ENCODE measurements around the gene NNAT. TPM values are rescaled to one million over a fixed set of nuclear protein-coding genes. Genes with fewer than 3 reads are reported as not detected.
A peak's percentile ranks its signal among the peaks of the same experiment; 100 is the strongest.

Gene NNAT
- total RNA-seq, 2 experiments from 2014 or later: 0.50 to 0.91 TPM

DNA sequence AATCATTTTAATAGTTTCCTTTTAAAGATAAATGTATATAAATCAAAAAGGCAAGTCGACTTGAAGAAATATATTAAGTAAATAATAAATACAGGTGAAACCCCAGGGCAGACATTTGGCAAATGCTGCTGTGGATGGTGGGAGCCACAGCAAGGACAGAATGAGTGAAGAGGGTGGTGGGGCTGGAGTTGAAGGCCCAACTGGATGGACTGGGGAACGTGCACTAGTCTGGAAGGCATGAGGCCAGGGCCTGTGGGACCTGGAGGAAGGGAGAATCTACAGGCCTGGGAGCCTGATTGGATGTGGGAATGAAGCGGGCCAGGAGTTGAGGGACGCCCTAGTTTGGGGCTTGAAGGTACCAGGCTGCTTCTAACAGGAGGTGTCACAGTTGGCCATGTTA lies 37.3 kb downstream of the NNAT start:
- DNase-seq: no peak
- Mint-ChIP-seq H3K27ac (no peak overlapping the region), H3K4me3 (no peak overlapping the region), H3K27me3 (ENCODE audit: low read depth) (peaks cover 9% of the 10 kb centered on the region), H3K4me1 (ENCODE audit: low read depth) (no peaks in the 10 kb centered on the region), H3K9me3 (no peaks in the 10 kb centered on the region), H3K36me3 (ENCODE audit: low read depth) (no peaks in the 10 kb centered on the region)
- CTCF ChIA-PET: no interaction called here
- intact Hi-C loops (cut with micrococcal nuclease): no loop called here

DNA sequence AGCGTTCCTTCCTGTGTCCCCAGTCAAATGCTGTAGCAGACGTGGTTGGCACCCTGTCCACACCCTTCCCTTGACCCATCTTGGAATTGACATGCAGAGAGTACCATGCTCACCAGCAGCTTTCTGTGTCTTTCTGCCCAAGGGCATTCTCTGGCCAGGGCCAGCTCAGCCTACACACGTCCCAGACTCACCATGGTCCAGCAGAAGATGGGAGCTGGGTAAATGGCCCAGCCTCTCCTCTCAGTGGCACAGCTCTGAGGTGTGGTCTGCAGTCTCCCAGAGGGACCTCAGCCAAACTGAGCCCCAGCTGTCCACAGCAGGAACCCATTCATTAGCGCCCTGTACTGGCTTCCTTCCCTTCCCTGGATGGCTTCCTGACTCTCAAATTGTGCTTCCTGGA lies 37.7 kb downstream of the NNAT start:
- peaks cover 13% of the 10 kb centered on the region for H3K27me3 Mint-ChIP-seq (ENCODE audit: low read depth)
- CTCF ChIA-PET: interaction anchor here (0.6 kb wide), 1 partner anchor 663 kb away, joined by 3 read pairs; no protein-coding TSS in a partner anchor
- no peaks in the 10 kb centered on the region for H3K36me3 Mint-ChIP-seq (ENCODE audit: low read depth)
- no peaks in the 10 kb centered on the region for H3K4me1 Mint-ChIP-seq (ENCODE audit: low read depth)
- intact Hi-C loops (cut with micrococcal nuclease): no loop called here
- no peaks in the 10 kb centered on the region for H3K9me3 Mint-ChIP-seq
- no peak overlapping the region for H3K27ac Mint-ChIP-seq
- no peak overlapping the region for H3K4me3 Mint-ChIP-seq
- DNase-seq: no peak

DNA sequence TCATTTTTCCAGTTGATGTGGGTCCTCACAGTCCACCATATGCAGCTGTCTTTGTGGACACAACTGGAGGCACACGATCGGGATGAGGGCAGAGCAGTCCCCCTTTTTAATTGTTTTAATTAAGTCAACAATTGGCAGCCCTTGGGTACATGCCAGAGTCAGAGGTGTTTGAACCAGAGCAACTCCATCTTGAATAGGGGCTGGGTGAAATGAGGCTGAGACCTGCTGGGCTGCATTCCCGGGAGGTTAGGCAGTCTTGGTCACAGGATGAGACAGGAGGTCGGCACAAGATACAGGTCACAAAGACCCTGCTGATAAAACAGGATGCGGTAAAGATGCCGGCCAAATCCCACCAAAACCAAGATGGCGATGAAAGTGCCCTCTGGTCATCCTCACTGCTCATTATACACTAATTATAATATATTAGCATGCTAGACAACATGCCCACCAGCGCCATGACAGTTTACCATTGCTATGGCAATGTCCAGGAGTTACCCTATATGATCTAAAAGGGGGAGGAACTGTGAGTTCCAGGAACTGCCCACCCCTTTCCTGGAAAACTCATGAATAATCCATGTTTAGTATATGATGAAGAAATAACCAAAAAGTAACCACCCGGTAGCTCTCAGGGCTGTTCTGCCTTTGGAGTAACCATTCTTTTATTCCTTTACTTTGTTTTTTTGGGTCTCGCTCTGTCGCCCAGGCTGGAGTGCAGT lies 38.4 kb downstream of the NNAT start:
- DNase-seq: no peak
- no peaks in the 10 kb centered on the region for H3K4me1 Mint-ChIP-seq (ENCODE audit: low read depth)
- no peak overlapping the region for H3K27ac Mint-ChIP-seq
- intact Hi-C loops (cut with micrococcal nuclease): loop anchor here (5.0 kb wide), 2 partner anchors 608 to 663 kb away; partner anchors contain the start of gene TGM2
- H3K9me3 Mint-ChIP-seq: no peaks in the 10 kb centered on the region
- H3K36me3 Mint-ChIP-seq (ENCODE audit: low read depth): no peaks in the 10 kb centered on the region
- CTCF ChIA-PET: interaction anchor here (0.6 kb wide), 1 partner anchor 662 kb away, joined by 3 read pairs; no protein-coding TSS in a partner anchor
- H3K27me3 Mint-ChIP-seq (ENCODE audit: low read depth): peaks cover 14% of the 10 kb centered on the region
- H3K4me3 Mint-ChIP-seq: no peak overlapping the region

DNA sequence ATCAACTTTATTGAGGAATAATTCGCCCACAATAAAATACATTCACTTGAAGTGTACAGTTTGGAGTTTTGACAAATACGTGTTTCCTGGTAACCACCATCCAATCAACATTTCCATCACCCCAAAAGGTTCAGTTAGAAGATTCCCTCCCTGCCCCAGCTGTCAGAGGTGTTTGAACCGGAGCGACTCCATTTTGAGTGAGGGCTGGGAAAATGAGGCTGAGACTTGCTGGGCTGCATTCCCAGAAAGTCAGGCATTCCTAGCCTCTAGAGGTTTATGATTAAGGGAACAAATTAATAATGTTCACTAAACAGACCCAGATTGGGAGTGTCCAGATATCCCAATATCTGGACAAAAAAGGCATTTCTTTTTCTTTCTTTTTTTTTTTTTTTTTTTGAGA lies 39.6 kb downstream of the NNAT start:
- Mint-ChIP-seq H3K27me3 (ENCODE audit: low read depth) (peaks cover 23% of the 10 kb centered on the region), H3K4me1 (ENCODE audit: low read depth) (no peaks in the 10 kb centered on the region), H3K9me3 (no peaks in the 10 kb centered on the region), H3K27ac (no peak overlapping the region), H3K36me3 (ENCODE audit: low read depth) (no peaks in the 10 kb centered on the region), H3K4me3 (no peak overlapping the region)
- CTCF ChIA-PET: no interaction called here
- no peak for DNase-seq
- intact Hi-C loops (cut with micrococcal nuclease): loop anchor here (5.0 kb wide), 2 partner anchors 607 to 662 kb away; partner anchors contain the start of gene TGM2

DNA sequence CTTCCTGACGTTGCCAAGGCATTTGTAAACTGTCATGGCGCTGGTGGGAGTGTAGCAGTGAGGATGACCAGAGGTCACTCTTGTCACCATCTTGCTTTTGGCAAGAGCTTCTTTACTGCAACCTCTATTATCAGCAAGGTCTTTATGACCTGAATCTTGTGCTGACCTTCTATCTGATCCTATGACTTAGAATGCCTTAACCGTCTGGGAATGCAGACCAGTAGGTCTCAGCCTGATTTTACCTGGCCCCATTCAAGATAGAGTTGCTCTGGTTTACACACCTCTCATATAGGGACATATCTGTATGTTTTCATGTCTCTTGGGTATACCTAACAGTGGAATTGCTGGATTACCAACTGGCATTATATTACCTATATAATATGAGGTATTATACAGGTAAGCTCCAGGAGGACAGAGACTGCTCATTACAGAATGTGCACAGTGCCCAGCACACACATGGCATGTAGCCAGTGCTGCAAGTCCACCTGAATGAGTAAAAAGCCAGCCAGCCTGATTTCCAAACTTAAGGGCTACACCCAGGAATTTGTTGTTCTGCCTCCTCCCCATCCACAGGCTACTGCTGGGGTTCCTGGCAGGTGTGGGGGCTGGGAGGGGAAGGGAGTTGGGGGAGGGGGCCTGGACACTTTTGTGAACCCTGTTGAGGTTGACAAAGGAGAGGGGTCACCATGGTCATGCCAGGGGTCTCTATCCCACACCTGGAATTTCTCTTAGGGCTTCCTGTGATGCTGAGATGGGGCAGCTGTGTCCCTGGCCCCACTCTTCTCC lies 41.8 kb downstream of the NNAT start:
- Mint-ChIP-seq H3K9me3 (no peaks in the 10 kb centered on the region), H3K4me1 (ENCODE audit: low read depth) (peaks cover under 1% of the 10 kb centered on the region), H3K36me3 (ENCODE audit: low read depth) (no peaks in the 10 kb centered on the region), H3K27me3 (ENCODE audit: low read depth) (peaks cover 29% of the 10 kb centered on the region), H3K27ac (no peak overlapping the region), H3K4me3 (no peak overlapping the region)
- intact Hi-C loops (cut with micrococcal nuclease): loop anchor here (5.0 kb wide), 2 partner anchors 604 to 659 kb away; partner anchors contain the start of gene TGM2
- CTCF ChIA-PET: interaction anchor here (2.0 kb wide), 1 partner anchor 658 kb away, joined by 6 read pairs; no protein-coding TSS in a partner anchor
- DNase-seq: no peak

DNA sequence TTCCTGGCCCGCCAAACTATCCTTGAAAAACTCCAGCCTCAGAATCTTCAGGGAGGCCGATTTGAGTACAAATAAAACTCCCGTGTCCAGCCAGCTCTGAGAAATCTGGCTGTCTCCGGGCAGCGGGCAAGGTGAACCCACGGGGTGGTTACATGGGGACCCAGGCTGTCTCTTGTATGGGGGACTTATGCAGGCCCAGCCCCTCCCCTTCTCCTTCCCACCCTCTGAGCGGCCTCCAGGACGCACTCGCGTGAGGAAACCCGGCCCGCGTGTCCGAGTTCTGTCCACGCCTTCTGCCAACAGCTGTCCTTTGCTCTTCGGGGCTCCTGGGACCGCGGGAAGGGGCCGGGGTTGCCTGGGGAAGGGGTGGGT lies 43.0 kb downstream of the NNAT start:
- Mint-ChIP-seq H3K27me3 (ENCODE audit: low read depth) (peaks cover 37% of the 10 kb centered on the region), H3K9me3 (no peaks in the 10 kb centered on the region), H3K4me1 (ENCODE audit: low read depth) (peaks cover 2% of the 10 kb centered on the region), H3K4me3 (no peak overlapping the region), H3K36me3 (ENCODE audit: low read depth) (no peaks in the 10 kb centered on the region), H3K27ac (no peak overlapping the region)
- CTCF ChIA-PET: interaction anchor here (0.6 to 4.4 kb wide), 9 partner anchors 12 to 659 kb away, joined by 3 to 32 read pairs (median 4); no protein-coding TSS in a partner anchor
- intact Hi-C loops (cut with micrococcal nuclease): loop anchor here (1.0 to 5.0 kb wide), 3 partner anchors 429 to 658 kb away; partner anchors contain the start of gene TGM2
- no peak for DNase-seq

DNA sequence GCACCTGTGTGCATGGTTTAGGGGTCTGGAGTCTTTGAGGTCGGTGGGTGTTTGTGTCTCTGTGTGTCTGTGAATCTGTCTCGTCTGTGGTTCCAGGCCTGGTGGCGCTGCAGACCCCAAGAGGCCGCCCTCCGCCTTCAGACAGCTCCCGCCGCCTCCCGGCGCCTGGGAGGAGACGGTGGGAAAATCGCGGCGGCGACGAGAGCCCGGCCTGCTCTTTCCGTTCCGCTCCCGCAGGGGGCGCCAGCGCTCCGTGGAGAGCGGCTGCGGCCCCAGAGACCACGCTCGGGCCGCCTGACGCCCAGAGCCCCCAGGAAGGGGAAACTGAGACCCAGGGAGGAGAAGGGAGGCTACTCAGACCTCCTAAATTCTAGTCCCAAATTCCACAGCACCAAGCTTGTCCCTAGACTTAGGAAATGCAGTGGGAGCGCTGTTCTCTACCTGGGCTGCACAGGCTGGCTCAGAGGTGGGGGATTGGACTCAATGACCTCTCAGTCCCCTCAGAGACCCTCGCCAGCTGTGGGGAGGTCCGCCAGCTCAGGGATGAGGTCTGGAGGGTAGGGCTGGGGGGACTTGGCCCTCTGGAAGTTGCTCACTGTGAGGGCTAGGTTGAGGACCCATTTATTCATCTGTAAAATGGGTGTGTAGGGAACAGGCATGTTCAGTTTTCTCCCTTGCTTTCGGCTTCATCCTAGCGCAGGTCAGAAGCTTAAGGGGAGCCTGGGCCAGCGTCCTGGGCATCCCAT lies 43.5 kb downstream of the NNAT start:
- CTCF ChIA-PET: interaction anchor here (0.6 to 4.4 kb wide), 12 partner anchors 11 to 659 kb away, joined by 3 to 32 read pairs (median 4); no protein-coding TSS in a partner anchor
- peak; percentile 39 for DNase-seq
- Mint-ChIP-seq H3K4me1 (ENCODE audit: low read depth) (peaks cover 2% of the 10 kb centered on the region), H3K4me3 (no peak overlapping the region), H3K27me3 (ENCODE audit: low read depth) (peaks cover 37% of the 10 kb centered on the region), H3K27ac (no peak overlapping the region), H3K9me3 (no peaks in the 10 kb centered on the region), H3K36me3 (ENCODE audit: low read depth) (no peaks in the 10 kb centered on the region)
- intact Hi-C loops (cut with micrococcal nuclease): loop anchor here (1.0 to 5.0 kb wide), 3 partner anchors 429 to 658 kb away; partner anchors contain the start of gene TGM2

DNA sequence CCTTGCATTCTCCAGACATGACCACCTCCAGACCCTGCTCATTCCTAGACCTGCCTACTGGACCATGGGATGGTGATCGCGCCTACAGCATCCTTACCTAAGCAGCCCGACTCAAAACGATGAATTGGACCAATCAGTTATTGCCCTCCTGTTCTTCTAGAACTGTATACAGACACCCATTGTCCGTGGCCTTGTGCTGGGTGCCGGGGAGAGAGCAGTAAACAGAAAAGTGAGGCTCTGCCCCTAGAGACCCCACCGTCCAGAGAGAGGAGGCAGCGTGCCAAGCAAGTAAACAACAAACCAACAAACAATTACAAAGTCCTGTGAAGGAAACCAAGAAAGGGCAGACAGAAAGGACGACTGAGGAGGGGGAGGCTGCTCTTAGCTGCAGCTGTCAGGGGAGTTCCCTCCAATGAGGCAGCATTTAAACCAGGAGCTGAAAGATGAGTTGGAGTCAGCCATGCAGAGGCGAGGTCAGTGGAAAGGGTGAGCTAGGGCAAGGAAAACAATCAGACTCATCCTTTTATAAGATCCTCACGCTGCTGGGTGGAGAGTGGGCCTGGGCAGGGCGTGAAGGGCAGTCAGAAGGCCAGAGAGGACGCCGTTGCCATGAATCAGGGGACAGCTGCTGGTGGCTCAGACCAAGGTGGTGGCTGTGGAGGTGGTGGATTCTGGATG lies 44.2 kb downstream of the NNAT start:
- DNase-seq: no peak
- H3K4me3 Mint-ChIP-seq: no peak overlapping the region
- intact Hi-C loops (cut with micrococcal nuclease): no loop called here
- no peaks in the 10 kb centered on the region for H3K9me3 Mint-ChIP-seq
- peaks cover 37% of the 10 kb centered on the region for H3K27me3 Mint-ChIP-seq (ENCODE audit: low read depth)
- no peaks in the 10 kb centered on the region for H3K36me3 Mint-ChIP-seq (ENCODE audit: low read depth)
- H3K27ac Mint-ChIP-seq: no peak overlapping the region
- CTCF ChIA-PET: interaction anchor here (0.9 to 4.4 kb wide), 8 partner anchors 11 to 655 kb away, joined by 3 to 32 read pairs (median 4); no protein-coding TSS in a partner anchor
- peaks cover 2% of the 10 kb centered on the region for H3K4me1 Mint-ChIP-seq (ENCODE audit: low read depth)

DNA sequence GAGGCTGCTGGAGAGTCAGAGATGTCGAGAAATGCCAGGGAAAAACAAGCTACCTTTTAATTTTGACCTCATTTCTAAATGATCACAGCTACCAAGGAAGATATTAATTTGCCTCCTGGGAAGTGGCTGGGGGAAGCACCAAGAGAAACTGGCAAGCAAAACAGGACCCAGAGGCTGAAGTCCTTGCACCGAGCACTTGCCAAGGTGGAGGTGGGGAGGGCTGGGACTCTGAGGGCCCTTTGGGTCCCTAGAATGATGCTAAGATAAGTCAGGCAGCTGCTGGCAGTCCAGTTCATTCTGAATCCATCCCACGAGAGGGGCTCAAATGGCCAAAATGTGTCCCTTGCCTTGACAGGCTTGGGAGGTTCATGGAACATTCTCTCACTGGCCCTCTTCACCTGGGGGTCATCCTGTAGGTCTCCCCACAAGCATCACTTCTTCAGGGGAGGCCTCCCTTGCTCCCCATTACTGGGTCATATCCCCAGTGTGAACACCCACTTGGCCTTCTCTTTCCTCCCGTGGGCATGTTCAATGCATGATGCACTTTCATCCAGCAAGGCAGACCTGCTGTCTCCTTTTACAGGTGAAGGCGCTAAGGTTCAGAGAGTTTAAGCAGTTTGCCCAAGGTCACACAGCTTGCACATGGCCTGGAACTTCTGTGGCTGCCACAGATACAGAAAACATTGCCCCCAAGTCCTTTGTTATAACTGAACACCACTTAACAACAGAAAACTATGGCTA lies 45.7 kb downstream of the NNAT start:
- intact Hi-C loops (cut with micrococcal nuclease): no loop called here
- Mint-ChIP-seq H3K36me3 (ENCODE audit: low read depth) (no peaks in the 10 kb centered on the region), H3K4me1 (ENCODE audit: low read depth) (peaks cover 2% of the 10 kb centered on the region), H3K9me3 (no peaks in the 10 kb centered on the region), H3K4me3 (no peak overlapping the region), H3K27ac (no peak overlapping the region), H3K27me3 (ENCODE audit: low read depth) (peaks cover 33% of the 10 kb centered on the region)
- CTCF ChIA-PET: interaction anchor here (0.9 to 4.4 kb wide), 3 partner anchors 9 to 790 kb away, joined by 3 to 32 read pairs (median 4); no protein-coding TSS in a partner anchor
- DNase-seq: no peak

DNA sequence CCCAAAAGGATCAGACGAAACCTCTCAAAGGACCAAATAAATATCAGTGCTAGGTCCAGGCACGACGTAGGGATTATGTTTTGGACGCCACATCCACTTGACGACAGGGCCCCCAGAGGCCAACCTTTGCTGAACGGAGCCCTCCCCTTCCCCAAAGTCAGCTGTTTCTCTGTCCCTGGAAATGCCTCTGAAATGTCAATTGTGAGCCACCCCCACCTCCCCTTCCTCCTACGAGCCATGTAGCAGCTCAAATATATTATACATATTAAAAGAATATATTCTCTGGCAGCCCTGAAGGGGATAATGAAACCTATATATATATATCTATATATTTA lies 46.2 kb downstream of the NNAT start:
- Mint-ChIP-seq H3K9me3 (no peaks in the 10 kb centered on the region), H3K27me3 (ENCODE audit: low read depth) (peaks cover 33% of the 10 kb centered on the region), H3K36me3 (ENCODE audit: low read depth) (no peaks in the 10 kb centered on the region), H3K27ac (no peak overlapping the region), H3K4me1 (ENCODE audit: low read depth) (peaks cover 2% of the 10 kb centered on the region), H3K4me3 (no peak overlapping the region)
- intact Hi-C loops (cut with micrococcal nuclease): no loop called here
- no peak for DNase-seq
- CTCF ChIA-PET: interaction anchor here (1.3 to 4.4 kb wide), 2 partner anchors 653 to 789 kb away, joined by 4 to 32 read pairs; no protein-coding TSS in a partner anchor
